Right lobe of liver (tissue), 4 donors: ENCODE results near the gene CREBBP.

ENCODE experiments used
- CTCF ChIP-seq, 4 donors: fragments of 200-600 bp in 3 of 4; fragments of 450-650 bp in 1 of 4; IDR thresholded peaks; one replicate each; pipeline versions ENCODE4 v1.5.1 to v1.8.0; 2016 to 2022; ENCODE audit warnings: antibody characterized with exemption in 4 of 4, mild to moderate bottlenecking in 2 of 4
- POLR2A ChIP-seq: fragments of 450-650 bp; IDR thresholded peaks from one replicate; pipeline ENCODE4 v1.6.1; 2017; ENCODE audit warnings: antibody characterized with exemption, mild to moderate bottlenecking
- donor health status: DM: no; HTN: no; CAD: no.
- donor health status: DM: no; HTN: no; CAD: no.
- donor health status: DM: no; HTN: yes; CAD: no.

GRCh38 chr16:3808308-3809063, 72.0 kb downstream of the CREBBP start:
- TF ChIP-seq CTCF (IDR thresholded peaks at IDR 0.05) (no peak), POLR2A (no peak)
